Stimulated activated CD4-positive, alpha-beta T cell treated with anti-CD3 and anti-CD28 coated beads, Interleukin-15, amount 100 ng/mL, for 24 hours (primary cell): ENCODE data around the gene ZNF234.
"Not testable (repeated sequence)": the region's sequence is repeated elsewhere in the genome, so short reads cannot be mapped to it uniquely, and the experiment has no call there.

Experiments used
- DNase-seq: peaks from one replicate; pipeline ENCODE4 v3.0.0-alpha.2; 2020

ZNF234 gene

GRCh38 chr19:44141191-44142058 is at the start of gene ZNF234:
TSS of gene ZNF234 (plus strand) at chr19:44141554. CDS start at chr19:44144633, 3,079 bp downstream.
- DNase-seq = peak; percentile 81

- no peak for DNase-seq
These were observed 49.2 kb upstream of the ZNF234 start for GRCh38 chr19:44092108-44092507.

DNA sequence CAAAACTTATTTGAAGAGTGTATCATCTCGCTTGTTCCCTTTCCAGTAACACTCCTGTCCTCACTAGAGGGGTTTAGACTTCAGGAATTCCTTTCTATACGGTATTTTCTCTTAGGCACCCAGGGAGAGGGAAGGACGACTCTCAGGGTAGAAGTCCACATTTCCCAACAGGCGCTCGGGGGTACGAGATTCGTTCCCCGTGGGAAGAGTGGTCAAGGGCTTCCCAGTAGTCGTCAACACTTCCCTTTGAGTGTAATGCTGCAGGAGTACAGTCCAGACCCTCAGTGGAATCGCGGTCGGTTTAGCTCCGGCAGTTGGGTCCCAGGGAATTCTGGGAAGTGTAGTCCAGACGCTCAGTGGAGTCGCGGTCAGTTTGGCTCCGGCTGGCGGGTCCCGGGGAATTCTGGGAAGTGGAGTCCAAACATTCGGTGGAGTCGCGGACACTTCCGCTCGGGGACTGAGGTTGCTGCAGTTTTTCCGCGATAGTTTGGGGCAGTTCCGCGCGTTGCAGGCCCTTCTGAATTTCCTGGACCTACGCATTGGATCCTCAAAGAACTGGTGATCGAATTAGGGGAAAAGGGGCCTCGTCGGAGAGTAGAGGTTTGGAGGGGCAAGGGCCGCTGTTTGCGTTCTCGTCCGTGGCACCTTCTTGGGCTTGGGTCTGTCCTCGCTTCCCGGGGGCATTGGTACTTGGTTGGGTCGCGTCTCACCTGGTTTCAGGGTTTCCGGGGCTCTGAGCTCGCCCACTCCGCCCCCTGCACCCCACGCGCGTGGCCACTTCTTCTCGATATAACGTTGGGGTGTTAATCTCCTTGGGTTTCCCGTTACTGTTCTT is 47.2 kb upstream of the ZNF234 start, which contains the start of gene ZNF224:
TSS of gene ZNF224 (plus strand) at position 431 of the 835 bp plus-strand sequence. CDS start 3,513 bp downstream, outside the sequence.
- DNase-seq = peak; percentile 89

DNA sequence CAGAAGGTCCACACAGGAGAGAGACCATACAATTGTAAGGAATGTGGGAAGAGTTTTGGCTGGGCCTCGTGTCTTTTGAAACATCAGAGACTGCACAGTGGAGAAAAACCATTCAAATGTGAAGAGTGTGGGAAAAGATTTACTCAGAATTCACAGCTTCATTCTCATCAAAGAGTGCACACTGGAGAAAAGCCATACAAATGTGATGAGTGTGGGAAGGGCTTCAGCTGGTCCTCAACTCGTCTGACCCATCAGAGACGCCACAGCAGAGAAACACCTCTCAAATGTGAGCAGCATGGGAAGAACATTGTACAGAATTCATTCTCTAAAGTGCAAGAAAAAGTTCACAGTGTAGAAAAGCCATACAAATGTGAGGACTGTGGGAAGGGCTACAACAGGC is 33.6 kb upstream of the ZNF234 start:
- no peak for DNase-seq

GRCh38 chr19:44109458-44109857 is 31.9 kb upstream of the ZNF234 start:
- DNase-seq = no peak

DNA sequence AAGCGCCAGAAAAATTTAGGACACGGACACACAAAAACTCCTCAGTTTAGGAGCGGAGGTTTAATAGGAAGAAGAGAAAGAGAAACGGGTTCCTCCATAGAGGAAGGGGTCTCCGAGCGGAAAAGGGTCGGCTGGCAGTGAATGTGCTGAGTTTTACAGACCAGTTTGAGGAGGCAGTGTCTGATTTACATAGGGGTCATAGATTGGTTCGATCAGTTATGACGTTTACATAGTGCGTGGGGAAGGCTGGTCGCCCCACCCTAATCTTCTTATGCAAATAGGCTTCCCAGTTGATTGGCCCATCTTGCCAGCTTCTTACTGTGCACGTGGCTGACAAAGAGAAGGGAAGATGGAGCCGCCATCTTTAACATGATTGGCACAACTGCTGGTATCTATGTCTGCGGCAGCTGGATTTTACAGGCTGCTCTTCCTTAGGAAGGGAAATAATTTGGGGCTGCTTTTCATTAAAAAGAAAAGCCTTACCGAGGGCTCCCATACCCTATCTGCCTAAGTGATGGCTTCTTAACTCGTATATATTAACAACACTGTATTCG is 29.4 kb upstream of the ZNF234 start:
- peak; percentile 12 for DNase-seq

GRCh38 chr19:44112802-44113137 is 28.6 kb upstream of the ZNF234 start:
- no peak for DNase-seq

GRCh38 chr19:44113138-44113783 is 28.1 kb upstream of the ZNF234 start, which contains the start of gene ZNF225:
TSS of gene ZNF225 (plus strand) at chr19:44113399. CDS start at chr19:44115828, 2,429 bp downstream.
- peak; percentile 89 for DNase-seq

- DNase-seq = peak; percentile 2
These were observed 27.5 kb upstream of the ZNF234 start for GRCh38 chr19:44113784-44114390.

DNA sequence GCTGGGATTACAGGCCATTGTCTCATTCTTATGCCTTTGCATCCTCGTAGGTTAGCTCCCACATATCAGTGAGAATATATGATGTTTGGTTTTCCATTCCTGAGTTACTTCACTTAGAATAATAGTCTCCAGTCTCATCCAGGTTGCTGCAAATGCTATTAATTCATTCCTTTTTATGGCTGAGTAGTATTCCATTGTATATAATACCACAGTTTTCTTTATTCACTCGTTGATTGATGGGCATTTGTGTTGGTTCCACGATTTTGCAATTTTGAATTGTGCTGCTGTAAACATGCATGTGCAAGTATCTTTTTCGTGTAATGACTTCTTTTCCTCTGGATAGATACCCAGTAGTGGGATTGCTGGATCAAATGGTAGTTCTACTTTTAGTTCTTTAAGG is 20.2 kb upstream of the ZNF234 start:
- not testable (repeated sequence) for DNase-seq

DNA sequence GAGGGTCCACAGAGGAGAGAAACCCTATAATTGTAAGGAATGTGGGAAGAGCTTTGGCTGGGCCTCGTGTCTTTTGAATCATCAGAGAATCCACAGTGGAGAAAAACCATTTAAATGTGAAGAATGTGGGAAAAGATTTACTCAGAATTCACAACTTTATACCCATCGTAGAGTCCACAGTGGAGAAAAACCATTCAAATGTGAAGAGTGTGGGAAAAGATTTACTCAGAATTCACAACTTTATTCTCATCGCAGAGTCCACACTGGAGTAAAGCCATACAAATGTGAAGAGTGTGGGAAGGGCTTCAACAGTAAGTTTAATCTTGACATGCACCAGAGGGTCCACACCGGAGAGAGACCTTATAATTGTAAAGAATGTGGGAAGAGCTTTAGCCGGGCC is 9.4 kb upstream of the ZNF234 start:
- no peak for DNase-seq

DNA sequence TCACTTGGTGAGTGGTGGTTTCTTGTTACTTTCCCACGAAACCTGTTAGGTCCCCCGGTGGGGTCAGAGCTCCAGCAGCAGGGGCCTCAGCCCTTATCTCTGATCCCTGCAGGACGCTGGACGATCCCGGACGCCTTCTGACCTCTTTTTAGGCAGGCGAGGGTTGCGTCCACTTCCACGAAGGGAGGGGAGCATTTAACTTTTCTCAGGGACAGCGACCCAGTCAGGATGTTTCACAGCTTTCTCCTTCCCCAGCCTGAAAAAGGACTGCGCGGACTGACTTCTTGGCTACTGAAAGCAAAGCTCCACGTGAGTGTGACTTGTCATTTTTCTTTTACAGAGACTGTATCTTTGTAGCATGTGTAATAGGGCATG is 692 bp downstream of the ZNF234 start:
- DNase-seq = no peak

DNA sequence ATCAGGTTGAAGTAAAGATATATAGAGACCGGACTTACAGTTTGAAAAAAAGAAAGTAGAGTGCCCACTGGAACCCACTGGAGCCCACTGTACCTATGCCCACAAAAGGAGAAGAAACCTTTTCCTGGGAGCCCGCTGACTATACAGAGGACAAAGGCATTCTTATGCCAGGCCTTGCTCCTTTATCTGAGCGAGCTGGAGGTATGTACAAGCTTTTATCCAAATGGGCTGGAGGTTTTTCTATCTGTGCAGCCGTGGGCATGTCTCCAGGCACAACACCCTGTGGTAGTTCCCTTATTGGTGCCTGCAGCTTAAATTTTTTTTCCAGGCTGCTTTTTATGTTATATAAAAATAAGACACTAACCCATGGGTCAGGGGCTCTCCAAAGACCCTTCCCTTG is 8.4 kb downstream of the ZNF234 start:
- no peak for DNase-seq

- DNase-seq = no peak
These were observed 10.1 kb downstream of the ZNF234 start for GRCh38 chr19:44151491-44151890.

DNA sequence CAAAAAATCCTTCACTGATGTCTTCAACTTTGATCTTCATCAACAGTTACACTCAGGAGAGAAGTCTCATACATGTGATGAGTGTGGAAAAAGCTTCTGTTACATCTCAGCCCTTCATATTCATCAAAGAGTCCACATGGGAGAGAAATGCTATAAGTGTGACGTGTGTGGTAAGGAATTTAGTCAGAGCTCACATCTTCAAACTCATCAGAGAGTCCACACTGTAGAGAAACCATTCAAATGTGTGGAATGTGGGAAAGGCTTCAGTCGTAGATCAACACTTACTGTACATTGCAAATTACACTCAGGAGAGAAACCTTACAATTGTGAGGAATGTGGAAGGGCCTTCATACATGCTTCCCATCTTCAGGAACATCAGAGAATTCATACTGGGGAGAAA is 15.1 kb downstream of the ZNF234 start:
- DNase-seq = no peak

DNA sequence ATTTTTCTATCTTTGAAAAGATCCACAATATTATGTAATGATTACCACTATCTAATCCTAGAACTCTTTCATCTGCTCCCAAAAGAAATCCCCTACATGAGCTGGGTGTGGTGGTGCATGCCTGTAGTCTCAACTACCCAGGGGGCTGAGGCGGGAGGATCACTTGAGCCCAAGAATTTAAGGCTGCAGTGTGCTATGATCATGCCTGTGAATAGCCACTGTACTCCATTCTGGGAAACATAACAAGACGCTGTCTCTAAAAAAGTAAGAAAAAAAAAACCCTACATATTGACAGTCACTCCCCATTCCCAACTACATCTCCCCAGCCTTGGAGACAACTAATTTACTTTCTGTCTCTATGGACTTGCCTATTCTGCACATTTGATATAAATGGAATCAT is 22.4 kb downstream of the ZNF234 start:
- DNase-seq = no peak

DNA sequence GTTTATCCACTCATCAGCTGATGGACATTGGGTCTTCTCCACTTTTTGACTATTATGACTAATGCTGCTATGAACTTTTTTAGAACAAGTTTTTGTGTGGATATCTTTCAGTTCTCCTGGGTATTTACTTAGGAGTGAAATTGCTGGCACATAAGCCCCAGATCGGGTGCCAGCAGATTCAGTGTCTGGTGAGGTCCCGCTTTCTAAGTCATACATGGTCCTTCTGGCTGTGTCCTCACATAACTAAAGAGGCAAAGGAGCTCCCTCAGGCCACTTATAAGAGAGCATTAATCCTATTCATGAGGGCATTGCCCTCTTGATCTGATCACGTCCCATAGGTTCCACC is 22.9 kb downstream of the ZNF234 start:
- no peak for DNase-seq

GRCh38 chr19:44164673-44165512 is 23.5 kb downstream of the ZNF234 start, which contains the start of gene ZNF226:
TSS of gene ZNF226 (plus strand) at chr19:44165100. CDS start at chr19:44170081, 4,981 bp downstream.
- DNase-seq = peak; percentile 84

- DNase-seq = not testable (repeated sequence)
These were observed 29.3 kb downstream of the ZNF234 start for GRCh38 chr19:44170660-44171059.

DNA sequence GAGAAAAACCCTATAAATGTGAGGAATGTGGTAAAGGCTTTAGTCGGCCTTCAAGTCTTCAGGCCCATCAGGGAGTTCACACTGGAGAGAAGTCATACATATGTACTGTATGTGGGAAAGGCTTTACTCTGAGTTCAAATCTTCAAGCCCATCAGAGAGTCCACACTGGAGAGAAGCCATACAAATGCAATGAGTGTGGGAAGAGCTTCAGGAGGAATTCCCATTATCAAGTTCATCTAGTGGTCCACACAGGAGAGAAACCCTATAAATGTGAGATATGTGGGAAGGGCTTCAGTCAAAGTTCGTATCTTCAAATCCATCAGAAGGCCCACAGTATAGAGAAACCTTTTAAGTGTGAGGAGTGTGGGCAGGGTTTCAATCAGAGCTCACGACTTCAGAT is 35.2 kb downstream of the ZNF234 start:
- DNase-seq = no peak

- no peak for DNase-seq
These were observed 39.6 kb downstream of the ZNF234 start for GRCh38 chr19:44180968-44181367.

GRCh38 chr19:44182145-44182544 is 40.8 kb downstream of the ZNF234 start:
- DNase-seq = no peak
